K562 (cell line): ENCODE results near the gene NTSR1. TPM values are rescaled to one million over a fixed set of nuclear protein-coding genes. Genes with fewer than 3 reads are reported as not detected.

Experiments used
- ATAC-seq: fragments of 200-7000 bp; cut with Tn5 transposase; 3 replicates; pipeline ENCODE4 v1.9.1; 2020; ENCODE audit warnings: moderate library complexity
- BruUV-seq: library from RNA; stranded (reverse); fragments of 400-500 nt; replicated peaks from 2 replicates; lab custom pipeline; 2021; lab: Mats Ljungman, UMichigan
- CTCF ChIA-PET: fragments of 300-600 bp; formaldehyde crosslinking; extraction: SDS; loops from one replicate; lab custom pipeline; 2021; ENCODE audit warnings: low intra/inter-chr PET ratio; lab: Yijun Ruan, JAX
- POLR2A ChIA-PET: fragments of 300-600, 350-650 bp; sonication (Branson Sonifier 250); formaldehyde crosslinking; extraction: SDS; loops from one replicate; lab custom pipeline; 2021; ENCODE audit warnings: antibody characterized with exemption, inconsistent platforms; lab: Yijun Ruan, JAX
- DNase-seq, 4 experiments: peaks; one replicate each; pipeline versions ENCODE4 v3.0.0 to v3.0.0-alpha.2; 2011 to 2018; ENCODE audit warnings: low spot score in 3 of 4, mixed read lengths in 3 of 4; ENCODE audit errors: extremely low read depth in 1 of 4
- FAIRE-seq: peaks from 2 replicates; lab custom pipeline; 2011; peaks lifted over from hg19 to GRCh38; lab: Jason Lieb, UNC
- H2AFZ ChIP-seq: 2 replicates; pipeline ENCODE4 v1.6.0; 2011; ENCODE audit warnings: low read depth, low read length, control low read depth, inconsistent platforms
- H3K27ac ChIP-seq: fragments of 200-600 bp; 3 replicates; pipeline ENCODE4 v1.8.0; 2011; ENCODE audit warnings: low read depth, mild to moderate bottlenecking, control low read depth, inconsistent platforms, low read length, moderate library complexity, mixed read lengths; ENCODE audit errors: extremely low read depth
- H3K27me3 ChIP-seq, 2 experiments: fragments of 300-600 bp in 1 of 2; 2 replicates in 1 of 2; 3 replicates in 1 of 2; pipeline versions ENCODE4 v1.6.0 to v1.8.0; 2011; ENCODE audit warnings: inconsistent platforms in 2 of 2, low read length in 2 of 2, mild to moderate bottlenecking in 1 of 2, mixed read lengths in 1 of 2, moderate library complexity in 1 of 2; ENCODE audit not compliant: control insufficient read depth in 2 of 2, insufficient read depth in 2 of 2
- H3K36me3 ChIP-seq: fragments of 300-600 bp; 3 replicates; pipeline ENCODE4 v1.8.0; 2011; ENCODE audit warnings: mild to moderate bottlenecking, low read length, inconsistent platforms; ENCODE audit not compliant: control insufficient read depth, insufficient read depth
- H3K4me1 ChIP-seq, 2 experiments: fragments of 200-600 bp in 1 of 2; replicated peaks in 1 of 2; 2 replicates in 1 of 2; 3 replicates in 1 of 2; pipeline versions ENCODE4 v1.5.1 to v1.8.0; 2011; ENCODE audit warnings: inconsistent platforms in 2 of 2, low read length in 2 of 2, mild to moderate bottlenecking in 1 of 2, mixed read lengths in 1 of 2, moderate library complexity in 1 of 2; ENCODE audit not compliant: control insufficient read depth in 2 of 2, insufficient read depth in 2 of 2
- H3K4me2 ChIP-seq: 2 replicates; pipeline ENCODE4 v1.6.1; 2011; ENCODE audit warnings: low read length, control low read depth, inconsistent platforms, mixed read lengths; ENCODE audit not compliant: insufficient read depth
- H3K4me3 ChIP-seq: fragments of 200-600 bp; sonication (generic), shearing (Covaris generic); 2 replicates; pipeline ENCODE4 v1.5.1; 2016; ENCODE audit warnings: control low read depth, inconsistent platforms
- H3K79me2 ChIP-seq: fragments of 200-600 bp; 3 replicates; pipeline ENCODE4 v1.8.0; 2011; ENCODE audit warnings: low read length, inconsistent platforms; ENCODE audit not compliant: control insufficient read depth, insufficient read depth
- H3K9ac ChIP-seq, 2 experiments: 2 replicates each; pipeline versions ENCODE4 v1.6.0 to v1.6.1; 2011; ENCODE audit warnings: low read depth in 2 of 2, low read length in 2 of 2, control low read depth in 1 of 2, inconsistent platforms in 1 of 2, mild to moderate bottlenecking in 1 of 2, mixed read lengths in 1 of 2; ENCODE audit not compliant: insufficient read depth in 1 of 2
- H3K9me1 ChIP-seq: one replicate; pipeline ENCODE4 v1.6.0; 2011; ENCODE audit warnings: inconsistent platforms, mild to moderate bottlenecking, low read length, moderate library complexity; ENCODE audit not compliant: control insufficient read depth, insufficient read depth
- H3K9me3 ChIP-seq: replicated peaks from 2 replicates; pipeline ENCODE4 v1.5.1; 2011; ENCODE audit warnings: low read depth, low read length, inconsistent platforms; ENCODE audit not compliant: control insufficient read depth, insufficient read depth
- H4K20me1 ChIP-seq: replicated peaks from 2 replicates; pipeline ENCODE4 v1.6.1; 2011; ENCODE audit warnings: low read length, inconsistent platforms, mixed read lengths; ENCODE audit not compliant: control insufficient read depth, insufficient read depth
- POLR3G ChIP-seq: IDR thresholded peaks from 2 replicates; pipeline ENCODE4 v1.6.1; 2011; ENCODE audit not compliant: insufficient read length, insufficient replicate concordance; ENCODE audit errors: extremely low read depth
- SNIP1 ChIP-seq: fragments of 450-650 bp; IDR thresholded peaks from 2 replicates; pipeline ENCODE4 v1.7.1; 2017; ENCODE audit warnings: low read depth, mild to moderate bottlenecking
- ZBTB26 ChIP-seq: fragments of 450-650 bp; formaldehyde crosslinking; IDR thresholded peaks from 2 replicates; pipeline ENCODE4 v1.4.0; 2022; ENCODE audit warnings: missing genetic modification characterization
- WGBS: fragments of 100-300 bp; shearing (Covaris generic); methylation state at CpG from one replicate; pipeline ENCODE4 v1.1.6; 2016; ENCODE audit warnings: low coverage, mixed read lengths; ENCODE audit not compliant: insufficient coverage; ENCODE audit errors: missing lambda C conversion rate; 5-methylcytosine and 5-hydroxymethylcytosine counted together
- in situ Hi-C: fragments of 300-500 bp; cut with MboI; formaldehyde crosslinking; loops from 4 replicates; pipeline ENCODE4 v1.15.0; 2018; ENCODE audit warnings: inconsistent platforms, mixed read lengths
- intact Hi-C: fragments of 100-400 bp; cut with micrococcal nuclease; formaldehyde crosslinking; loops from 2 replicates; pipeline ENCODE4 v1.14.2; 2022
- polyA plus RNA-seq, 8 experiments: library from polyadenylated mRNA; depleted of rRNA in 4 of 8; stranded (reverse) in 5 of 8; unstranded in 3 of 8; fragments of >200 nt; fragmentation: Nextera tagmentation in 2 of 8; fragmentation: Illumina TruSeq in 1 of 8; extraction: Ambion mirVana in 2 of 8; extraction: Trizol in 1 of 8; gene quantifications; 2 replicates each; pipeline versions ENCODE4 v1.2.1 to v1.2.3, GENCODE V29; 2011 to 2014; ENCODE audit warnings: inconsistent platforms in 1 of 8, missing spikeins in 1 of 8
- total RNA-seq, 7 experiments: library from RNA; depleted of rRNA in 6 of 7; stranded (reverse); fragments of >200 nt in 6 of 7; fragmentation: Illumina TruSeq in 2 of 7; extraction: Trizol in 2 of 7; gene quantifications; 2 replicates each; pipeline versions ENCODE4 v1.2.1 to v1.2.3, GENCODE V29; 2011 to 2021; ENCODE audit warnings: low replicate concordance in 1 of 7
- TF ChIP-seq, protein P1 (sequence below): sonication (generic); formaldehyde crosslinking; IDR thresholded peaks from 2 replicates; pipeline ENCODE4 v1.8.1; 2022; ENCODE audit warnings: missing genetic modification reagents
- TF ChIP-seq, protein P2 (sequence below): fragments of 450-650 bp; IDR thresholded peaks from 2 replicates; pipeline ENCODE4 v1.6.1; 2017; ENCODE audit warnings: mild to moderate bottlenecking, moderate library complexity

NTSR1 gene
- total and polyA plus RNA-seq, 9 of the 15 experiments (the other 6 are each of a cell fraction or from before 2014, with no cell fraction given), result 0.04 to 0.40 (median 0.13) TPM; not detected in 3

DNA sequence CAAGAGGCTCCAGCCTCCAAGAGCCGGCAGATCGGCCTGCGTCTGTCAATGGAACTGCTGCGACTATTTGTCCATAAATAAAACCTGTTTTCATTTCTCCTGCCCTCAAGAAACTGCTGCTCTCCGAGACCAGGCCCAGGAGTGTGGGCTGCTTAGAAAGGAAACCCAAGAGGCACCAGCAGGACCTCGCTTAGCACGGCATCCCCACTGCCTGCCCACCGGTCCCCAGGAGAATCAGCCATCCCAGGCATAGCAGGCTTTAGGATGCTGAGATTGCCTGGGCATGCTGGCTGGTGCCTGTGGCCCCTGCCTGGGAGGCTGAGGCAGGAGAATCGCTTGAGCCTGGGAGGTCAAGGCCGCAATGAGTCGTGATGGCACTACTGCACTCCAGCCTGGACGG is 17.6 kb downstream of the NTSR1 start:
- 0 out of 2 replicates have a peak, but pooled peaks cover 3% of the 10 kb centered on the region for H4K20me1 ChIP-seq
- no peak for FAIRE-seq
- H3K4me3 ChIP-seq, result no peak overlapping the region
- intact Hi-C loops, result no loop called here
- no peak overlapping the region for H3K9ac ChIP-seq
- TF ChIP-seq, protein P1, sequence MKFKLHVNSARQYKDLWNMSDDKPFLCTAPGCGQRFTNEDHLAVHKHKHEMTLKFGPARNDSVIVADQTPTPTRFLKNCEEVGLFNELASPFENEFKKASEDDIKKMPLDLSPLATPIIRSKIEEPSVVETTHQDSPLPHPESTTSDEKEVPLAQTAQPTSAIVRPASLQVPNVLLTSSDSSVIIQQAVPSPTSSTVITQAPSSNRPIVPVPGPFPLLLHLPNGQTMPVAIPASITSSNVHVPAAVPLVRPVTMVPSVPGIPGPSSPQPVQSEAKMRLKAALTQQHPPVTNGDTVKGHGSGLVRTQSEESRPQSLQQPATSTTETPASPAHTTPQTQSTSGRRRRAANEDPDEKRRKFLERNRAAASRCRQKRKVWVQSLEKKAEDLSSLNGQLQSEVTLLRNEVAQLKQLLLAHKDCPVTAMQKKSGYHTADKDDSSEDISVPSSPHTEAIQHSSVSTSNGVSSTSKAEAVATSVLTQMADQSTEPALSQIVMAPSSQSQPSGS (CRISPR knock-in tag), result no peak
- TF ChIP-seq ZBTB26 (CRISPR knock-in tag), result no peak
- TF ChIP-seq, protein P2, sequence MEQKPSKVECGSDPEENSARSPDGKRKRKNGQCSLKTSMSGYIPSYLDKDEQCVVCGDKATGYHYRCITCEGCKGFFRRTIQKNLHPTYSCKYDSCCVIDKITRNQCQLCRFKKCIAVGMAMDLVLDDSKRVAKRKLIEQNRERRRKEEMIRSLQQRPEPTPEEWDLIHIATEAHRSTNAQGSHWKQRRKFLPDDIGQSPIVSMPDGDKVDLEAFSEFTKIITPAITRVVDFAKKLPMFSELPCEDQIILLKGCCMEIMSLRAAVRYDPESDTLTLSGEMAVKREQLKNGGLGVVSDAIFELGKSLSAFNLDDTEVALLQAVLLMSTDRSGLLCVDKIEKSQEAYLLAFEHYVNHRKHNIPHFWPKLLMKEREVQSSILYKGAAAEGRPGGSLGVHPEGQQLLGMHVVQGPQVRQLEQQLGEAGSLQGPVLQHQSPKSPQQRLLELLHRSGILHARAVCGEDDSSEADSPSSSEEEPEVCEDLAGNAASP, result no peak
- no peak for TF ChIP-seq SNIP1
- TF ChIP-seq POLR3G, result no peak
- TF ChIP-seq, all 486 proteins: peak for 0
- no peak overlapping the region for H2AFZ ChIP-seq
- no peak overlapping the region for H3K4me2 ChIP-seq
- CTCF ChIA-PET, result no interaction called here
- H3K79me2 ChIP-seq, result no peaks in the 10 kb centered on the region
- BruUV-seq, result no TSS peak
- DNase-seq (no peak), ATAC-seq (no peak)
- POLR2A ChIA-PET, result interaction anchor here (0.6 kb wide), 1 partner anchor 250 kb away, joined by 3 read pairs; the partner anchor contains the start of gene GATA5
- H3K9me3 ChIP-seq, result 0 out of 2 replicates have a peak, but pooled peaks cover 2% of the 10 kb centered on the region
- no peak overlapping the region for H3K27ac ChIP-seq
- WGBS, result 2% methylated on average over 12 of the region's 12 CpGs
- in situ Hi-C loops, result no loop called here
- peaks cover 78 to 83% of the 10 kb centered on the region in 2 experiments for H3K27me3 ChIP-seq
- H3K36me3 ChIP-seq, result no peaks in the 10 kb centered on the region
- peaks cover 4 to 22% of the 10 kb centered on the region in 2 experiments; a peak in 4 of 5 replicates for H3K4me1 ChIP-seq
- H3K9me1 ChIP-seq, result no peaks in the 10 kb centered on the region
